HCT116 (cell line): ENCODE data around the gene UGGT2. TPM values are rescaled to one million over a fixed set of nuclear protein-coding genes. Genes with fewer than 3 reads are reported as not detected.

ENCODE experiments used
- ATAC-seq: fragments of 200-7000 bp; cut with Tn5 transposase; 2 replicates; pipeline ENCODE4 v1.9.1; 2020; ENCODE audit warnings: mild to moderate bottlenecking, moderate library complexity
- BruUV-seq: library from RNA; stranded (reverse); fragments of 400-500 nt; replicated peaks from 2 replicates; lab custom pipeline; 2021; lab: Mats Ljungman, UMichigan
- CTCF ChIA-PET: fragments of 300-600 bp; sonication (Branson Sonifier 250); formaldehyde crosslinking; loops from one replicate; lab custom pipeline; 2021; ENCODE audit warnings: antibody characterized with exemption; lab: Charles Lee
- POLR2A ChIA-PET: fragments of 300-600, 350-600 bp; sonication (Branson Sonifier 250); formaldehyde crosslinking; loops from one replicate; lab custom pipeline; 2021; ENCODE audit warnings: antibody characterized with exemption; lab: Charles Lee
- RAD21 ChIA-PET, 2 experiments: fragments of 300-600 bp; sonication (Branson Sonifier 250); formaldehyde crosslinking; loops; one replicate each; lab custom pipeline; 2023; ENCODE audit warnings: low total read pairs in 2 of 2; ENCODE audit not compliant: uncharacterized antibody in 2 of 2, unreplicated experiment in 2 of 2, low non-redundant PET in 1 of 2; lab: Charles Lee
- DNase-seq: peaks from one replicate; pipeline ENCODE4 v3.0.0-alpha.2; 2010; ENCODE audit warnings: low read depth, low spot score
- H2AFZ ChIP-seq: fragments of 200-600 bp; shearing (Covaris generic), sonication (generic); 2 replicates; pipeline ENCODE4 v1.6.1; 2017; ENCODE audit warnings: low read depth, mixed run types, mixed read lengths, antibody characterized with exemption, low read length; ENCODE audit not compliant: poor library complexity, severe bottlenecking
- H3K27ac ChIP-seq: 2 replicates; pipeline ENCODE4 v1.5.1; 2012; ENCODE audit warnings: low read depth, low read length
- H3K27me3 ChIP-seq: fragments of 200-600 bp; sonication (generic); 2 replicates; pipeline ENCODE4 v1.6.1; 2016; ENCODE audit warnings: mixed run types, low read length, mixed read lengths; ENCODE audit not compliant: insufficient read depth
- H3K36me3 ChIP-seq, 2 experiments: fragments of 200-500 bp in 1 of 2; fragments of 200-600 bp in 1 of 2; sonication (Bioruptor generic) in 1 of 2; sonication (generic) in 1 of 2; 2 replicates each; pipeline versions ENCODE4 v1.5.1 to v1.6.1; 2014 to 2016; ENCODE audit warnings: low read length in 2 of 2, inconsistent platforms in 1 of 2, mixed read lengths in 1 of 2, mixed run types in 1 of 2; ENCODE audit not compliant: insufficient read depth in 2 of 2, control insufficient read depth in 1 of 2
- H3K4me1 ChIP-seq, 2 experiments: fragments of 200-600 bp in 1 of 2; sonication (generic) in 1 of 2; 2 replicates each; pipeline versions ENCODE4 v1.5.1 to v1.6.1; 2012 to 2017; ENCODE audit warnings: low read length in 2 of 2, inconsistent platforms in 1 of 2, mild to moderate bottlenecking in 1 of 2, mixed read lengths in 1 of 2, mixed run types in 1 of 2, moderate library complexity in 1 of 2; ENCODE audit not compliant: insufficient read depth in 2 of 2, control insufficient read depth in 1 of 2
- H3K4me2 ChIP-seq: fragments of 200-600 bp; sonication (generic); 2 replicates; pipeline ENCODE4 v1.6.1; 2017; ENCODE audit warnings: mixed run types, low read length, mixed read lengths
- H3K4me3 ChIP-seq, 2 experiments: fragments of 200-600 bp in 1 of 2; sonication (generic) in 1 of 2; replicated peaks in 1 of 2; 2 replicates each; pipeline ENCODE4 v1.5.1; 2011 to 2016; ENCODE audit warnings: low read length in 2 of 2, control low read depth in 1 of 2, low read depth in 1 of 2, mild to moderate bottlenecking in 1 of 2, mixed read lengths in 1 of 2, mixed run types in 1 of 2
- H3K79me2 ChIP-seq: fragments of 200-600 bp; sonication (generic); 2 replicates; pipeline ENCODE4 v1.6.1; 2017; ENCODE audit warnings: mild to moderate bottlenecking, mixed run types, low read length, moderate library complexity, mixed read lengths; ENCODE audit not compliant: insufficient read depth
- H3K9ac ChIP-seq: fragments of 200-600 bp; sonication (generic); 2 replicates; pipeline ENCODE4 v1.6.1; 2016; ENCODE audit warnings: low read length, mixed read lengths
- H3K9me2 ChIP-seq: fragments of 200-600 bp; sonication (generic), shearing (Covaris generic); 2 replicates; pipeline ENCODE4 v1.6.1; 2017; ENCODE audit warnings: mixed run types, mild to moderate bottlenecking, moderate library complexity; ENCODE audit not compliant: insufficient read depth
- H3K9me3 ChIP-seq, 2 experiments: fragments of 200-500 bp in 1 of 2; fragments of 200-600 bp in 1 of 2; sonication (Bioruptor generic) in 1 of 2; sonication (generic) in 1 of 2; 2 replicates each; pipeline ENCODE4 v1.6.1; 2014 to 2017; ENCODE audit warnings: low read length in 2 of 2, mixed read lengths in 2 of 2, inconsistent platforms in 1 of 2, low read depth in 1 of 2, mild to moderate bottlenecking in 1 of 2, mixed run types in 1 of 2, moderate library complexity in 1 of 2; ENCODE audit not compliant: control insufficient read depth in 1 of 2, insufficient read depth in 1 of 2
- H4K20me1 ChIP-seq: fragments of 200-600 bp; sonication (generic), shearing (Covaris generic); 2 replicates; pipeline ENCODE4 v1.6.1; 2017; ENCODE audit warnings: mixed run types, mild to moderate bottlenecking, moderate library complexity; ENCODE audit not compliant: insufficient read depth
- CBX3 ChIP-seq: IDR thresholded peaks from 2 replicates; pipeline ENCODE4 v1.6.1; 2012; ENCODE audit warnings: low read depth
- CTCF ChIP-seq, 3 experiments: fragments of 200-600 bp in 1 of 3; sonication (generic) in 1 of 3; IDR thresholded peaks in 2 of 3; conservative IDR thresholded peaks in 1 of 3; 2 replicates each; pipeline ENCODE4 v1.5.1; 2012 to 2017; ENCODE audit warnings: low read depth in 2 of 3, low read length in 2 of 3, antibody characterized with exemption in 1 of 3, borderline replicate concordance in 1 of 3, control low read depth in 1 of 3, mild to moderate bottlenecking in 1 of 3, mixed read lengths in 1 of 3, mixed run types in 1 of 3, moderate library complexity in 1 of 3; ENCODE audit not compliant: insufficient read depth in 1 of 3
- EGR1 ChIP-seq: IDR thresholded peaks from 2 replicates; pipeline ENCODE4 v1.6.1; 2012; ENCODE audit warnings: low read depth
- ELF1 ChIP-seq: IDR thresholded peaks from 2 replicates; pipeline ENCODE4 v1.6.1; 2012; ENCODE audit warnings: low read depth, borderline replicate concordance
- EZH2 ChIP-seq: fragments of 200-600 bp; sonication (generic); IDR thresholded peaks from 2 replicates; pipeline ENCODE4 v1.6.1; 2017; ENCODE audit warnings: antibody characterized with exemption, mixed run types
- EZH2phosphoT487 ChIP-seq: fragments of 200-600 bp; IDR thresholded peaks from 2 replicates; pipeline ENCODE4 v1.6.1; 2018; ENCODE audit warnings: antibody characterized with exemption, borderline replicate concordance
- SRF ChIP-seq: IDR thresholded peaks from 2 replicates; pipeline ENCODE4 v1.6.1; 2012; ENCODE audit warnings: low read depth
- ZBTB33 ChIP-seq: IDR thresholded peaks from 2 replicates; pipeline ENCODE4 v1.6.1; 2011; ENCODE audit warnings: mild to moderate bottlenecking, low read length, moderate library complexity; ENCODE audit not compliant: insufficient replicate concordance; ENCODE audit errors: extremely low read depth
- intact Hi-C: fragments of 100-400 bp; cut with micrococcal nuclease; formaldehyde crosslinking; loops from 2 replicates; pipeline ENCODE4 v1.10.0; 2022
- total RNA-seq: library from RNA; stranded (reverse); gene quantifications from one replicate; pipeline ENCODE4 v1.2.1, GENCODE V29; 2021; ENCODE audit not compliant: unreplicated experiment

Gene UGGT2
- total RNA-seq, 1 experiment from 2014 or later, result 27.1 TPM

GRCh38 chr13:95903569-95903968 lies 149.6 kb downstream of the UGGT2 start:
- Histone ChIP-seq H3K36me3 (peaks cover 0 to 5% of the 10 kb centered on the region in 2 experiments; a peak in 2 of 4 replicates), H3K27me3 (no peaks in the 10 kb centered on the region), H4K20me1 (0 out of 2 replicates have a peak, but pooled peaks cover 3% of the 10 kb centered on the region), H3K9ac (no peak overlapping the region), H3K27ac (no peak overlapping the region), H3K9me3 (no peaks in the 10 kb centered on the region), H2AFZ (no peak overlapping the region), H3K4me2 (no peak overlapping the region), H3K4me1 (no peaks in the 10 kb centered on the region), H3K4me3 (no peak overlapping the region), H3K79me2 (no peaks in the 10 kb centered on the region), H3K9me2 (no peaks in the 10 kb centered on the region; the same call in 1 of the 2 replicates)
- TF ChIP-seq CBX3 (no peak), ELF1 (no peak), EGR1 (no peak), CTCF (IDR thresholded peaks at IDR 0.05 in 2 of 3, conservative IDR thresholded peaks at IDR 0.05 in 1 of 3; ENCODE audit: borderline replicate concordance in 1 of 3, insufficient read depth in 1 of 3, low read depth in 2 of 3, low read length in 2 of 3) (no peak), EZH2 (no peak), ZBTB33 (no peak), SRF (no peak), EZH2phosphoT487 (no peak)
- intact Hi-C loops, result no loop called here
- ChIA-PET RAD21 (no interaction called here), POLR2A (no interaction called here), CTCF (no interaction called here)
- no peak for ATAC-seq
- DNase-seq, result no peak
- no TSS peak for BruUV-seq
